H54 (cell line): ENCODE measurements around the gene C10orf71.

Source experiments
- DNase-seq: peaks from one replicate; pipeline ENCODE4 v3.0.0; 2011; ENCODE audit warnings: low spot score, mixed read lengths; ENCODE audit not compliant: insufficient read length
- FAIRE-seq: peaks from 3 replicates; lab custom pipeline; 2011; peaks lifted over from hg19 to GRCh38; lab: Jason Lieb, UNC
- POLR2A ChIP-seq: IDR thresholded peaks from 2 replicates; pipeline ENCODE4 v1.6.1; 2011; ENCODE audit warnings: low read depth, mild to moderate bottlenecking, low read length

The C10orf71 gene

DNA sequence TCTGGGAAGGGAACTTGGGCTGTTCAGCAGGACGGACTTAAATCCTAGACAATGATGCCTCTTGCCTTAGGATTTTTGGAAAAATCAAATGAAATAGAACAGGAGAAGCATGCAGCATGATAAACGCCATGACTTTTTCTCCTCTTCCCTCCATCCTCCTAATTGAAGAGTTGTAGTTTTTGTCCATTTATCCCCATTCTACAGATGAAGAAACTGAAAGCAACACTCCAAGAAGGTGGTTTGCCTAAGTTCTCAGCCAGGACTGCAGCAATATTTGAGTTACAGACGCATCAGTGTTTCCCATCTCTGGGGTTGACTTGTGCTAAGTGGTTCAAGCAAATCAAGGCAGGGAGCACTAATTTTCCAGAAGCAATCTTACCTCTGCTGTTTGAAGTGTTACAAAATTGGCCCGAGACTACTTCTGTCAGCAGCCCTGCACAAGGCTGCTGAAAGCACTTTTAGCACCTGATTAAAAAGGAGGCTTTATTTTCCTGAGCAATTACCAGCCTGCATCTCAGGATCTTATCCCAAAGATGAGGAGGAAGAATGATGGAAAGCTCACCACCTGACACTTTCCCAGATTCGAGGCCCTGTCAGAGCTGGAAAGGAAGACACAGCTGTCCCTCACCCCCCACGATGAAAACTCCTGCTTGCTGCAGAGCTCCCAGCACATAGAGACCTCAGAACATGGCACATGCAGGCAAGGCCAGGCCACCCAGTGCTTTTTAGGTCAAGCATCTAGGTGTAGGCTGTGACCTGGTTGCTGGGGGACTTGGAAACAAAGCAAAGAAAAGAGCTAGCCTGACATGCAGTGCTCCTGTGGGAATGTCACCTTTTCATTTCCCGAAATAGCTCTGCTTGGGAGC, 19.7 kb upstream of the C10orf71 start:
- no peak for TF ChIP-seq POLR2A
- FAIRE-seq (no peak), DNase-seq (no peak)

DNA sequence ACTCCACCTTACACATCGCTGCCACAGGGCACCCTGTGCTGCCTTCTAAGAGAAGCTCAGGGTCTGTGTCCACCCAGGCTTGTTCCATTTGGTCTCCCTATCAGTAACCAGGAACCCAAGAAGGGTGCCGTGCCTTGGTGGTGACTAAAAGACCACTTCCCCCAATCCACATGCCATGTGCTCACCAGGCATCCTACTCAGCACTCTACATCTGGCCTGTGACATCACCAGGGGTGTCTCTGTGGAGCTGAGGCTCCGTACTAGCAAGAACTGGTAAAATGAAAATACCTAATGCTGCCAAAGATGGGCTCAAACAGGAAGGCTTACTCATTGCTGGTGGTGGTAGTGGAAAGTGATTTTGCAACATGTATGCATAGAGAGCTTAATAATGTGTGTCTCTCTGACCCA, 19.0 kb upstream of the C10orf71 start:
- no peak for TF ChIP-seq POLR2A
- DNase-seq (no peak), FAIRE-seq (no peak)

DNA sequence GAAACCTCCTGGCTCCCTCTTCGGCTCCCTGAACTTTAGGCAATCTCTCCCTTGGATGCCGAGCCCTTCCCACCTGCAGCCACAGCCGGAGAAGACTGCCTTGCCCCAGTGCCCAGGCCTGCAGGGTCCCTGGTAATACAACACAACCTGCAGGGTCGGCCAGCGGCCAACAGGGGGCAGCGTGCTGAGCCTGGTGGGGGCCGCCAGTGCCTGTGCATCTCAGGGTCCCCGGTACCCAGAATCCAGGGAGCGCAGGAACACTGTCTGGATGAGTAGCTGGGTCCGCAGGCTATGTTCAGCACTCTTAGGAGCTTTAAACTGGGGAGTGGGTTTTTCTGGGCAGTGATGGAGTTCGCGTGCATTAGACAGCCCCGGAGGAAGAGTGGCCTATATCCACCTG, 17.5 kb upstream of the C10orf71 start:
- TF ChIP-seq POLR2A = no peak
- no peak for FAIRE-seq
- no peak for DNase-seq

DNA sequence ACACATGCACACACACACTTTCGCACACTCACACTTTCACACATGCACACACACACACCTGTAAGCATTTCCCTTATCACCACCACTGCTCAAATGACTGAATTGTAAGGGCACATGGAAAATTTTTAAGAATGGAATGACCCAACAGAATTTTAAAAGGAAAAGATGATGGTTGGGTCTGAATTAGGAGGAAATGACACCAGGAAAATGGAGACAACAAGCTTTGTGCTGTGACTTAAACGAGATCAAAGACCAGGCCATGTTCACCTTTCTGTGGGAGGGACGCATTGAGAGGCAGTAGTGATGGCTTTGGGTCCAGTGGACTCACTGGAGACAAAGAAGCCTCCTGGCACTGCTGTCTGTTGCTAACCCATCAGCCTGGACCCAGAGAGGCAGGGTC, 16.7 kb upstream of the C10orf71 start:
- no peak for DNase-seq
- FAIRE-seq = no peak
- no peak for TF ChIP-seq POLR2A

DNA sequence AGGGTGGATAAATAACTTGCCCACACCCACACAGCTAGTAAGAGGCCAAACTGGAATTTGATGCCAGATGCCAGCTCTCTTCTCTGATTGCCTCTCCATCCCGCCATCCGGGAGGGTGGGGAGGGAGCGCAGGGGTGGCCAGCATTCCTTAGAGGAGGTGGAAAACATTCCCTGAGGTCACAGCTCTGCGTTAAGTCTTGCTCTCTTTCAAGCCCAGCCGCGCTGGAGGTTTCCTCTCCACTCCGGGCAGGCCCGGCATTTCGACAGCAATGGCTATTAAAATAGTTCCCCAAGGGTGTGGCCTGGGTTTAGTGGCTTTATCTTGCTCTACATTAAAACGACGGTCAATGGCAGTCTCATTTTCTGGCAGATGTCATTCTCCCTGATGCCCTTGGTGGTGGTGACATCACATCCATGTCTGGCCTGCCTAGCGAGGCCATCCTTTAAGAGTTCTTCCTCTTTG, 16.1 kb upstream of the C10orf71 start:
- DNase-seq = no peak
- no peak for TF ChIP-seq POLR2A
- FAIRE-seq = no peak

DNA sequence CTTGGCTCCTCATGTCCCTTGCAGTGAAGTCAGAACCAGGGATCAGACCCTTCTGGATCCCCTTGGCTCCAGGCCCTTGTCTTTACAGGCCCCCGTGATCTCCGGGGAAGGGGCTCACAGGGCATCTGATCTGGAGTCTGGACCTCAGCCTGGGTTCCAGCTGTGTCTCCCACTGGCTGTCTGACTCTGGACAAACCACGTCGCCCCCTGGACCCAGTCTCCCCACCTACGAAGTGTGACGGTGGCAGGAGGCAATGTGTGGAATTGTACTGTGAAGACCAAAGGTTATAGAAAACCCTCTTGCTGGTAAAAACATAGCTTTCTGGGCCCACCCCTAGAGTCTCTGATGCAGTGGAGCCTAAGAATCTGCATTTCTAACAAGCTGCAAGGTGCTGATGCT, 15.5 kb upstream of the C10orf71 start:
- FAIRE-seq = no peak
- no peak for TF ChIP-seq POLR2A

DNA sequence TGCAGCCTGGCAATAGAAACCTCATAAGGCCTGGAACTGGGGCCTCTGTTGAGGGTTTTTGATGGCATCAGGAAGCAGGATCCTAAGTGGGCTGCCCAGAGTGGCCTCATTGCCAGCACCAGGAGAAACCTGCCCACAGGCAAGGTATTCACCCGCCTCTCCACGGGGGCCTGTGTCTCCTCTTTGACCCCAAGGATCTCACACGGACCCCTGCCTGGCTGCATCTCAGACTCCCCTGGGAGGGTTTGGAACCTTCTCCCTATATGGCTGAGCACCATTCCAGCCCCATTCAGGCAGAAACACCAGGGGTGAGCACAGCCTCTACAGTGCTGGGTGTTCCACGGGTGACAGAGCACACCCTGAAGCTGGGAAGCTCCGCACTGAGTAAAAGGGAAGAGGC, 14.6 kb upstream of the C10orf71 start:
- DNase-seq = no peak
- TF ChIP-seq POLR2A = no peak
- no peak for FAIRE-seq

More for the DNA sequence above, 15.5 kb upstream of the C10orf71 start:
- DNase-seq = no peak

DNA sequence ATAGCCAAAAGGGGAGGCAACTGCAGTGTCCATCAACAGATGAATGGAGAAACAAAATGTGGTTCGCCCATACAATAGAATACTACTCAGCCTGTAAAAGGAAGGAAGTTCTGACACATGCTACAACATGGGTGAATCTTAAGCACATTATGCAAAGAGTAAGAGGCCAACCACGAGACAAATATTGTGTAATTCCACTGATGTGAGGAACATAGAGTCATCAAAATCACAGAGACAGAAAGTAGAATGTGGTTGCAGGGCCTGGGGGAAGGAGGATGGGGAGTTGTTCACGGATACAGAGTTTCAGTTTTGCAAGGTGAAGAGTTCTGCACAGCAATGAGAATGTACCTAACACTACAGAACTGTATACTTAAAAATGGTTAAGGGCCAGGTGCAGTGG, 13.7 kb upstream of the C10orf71 start:
- TF ChIP-seq POLR2A = no peak
- no peak for FAIRE-seq
- no peak for DNase-seq

DNA sequence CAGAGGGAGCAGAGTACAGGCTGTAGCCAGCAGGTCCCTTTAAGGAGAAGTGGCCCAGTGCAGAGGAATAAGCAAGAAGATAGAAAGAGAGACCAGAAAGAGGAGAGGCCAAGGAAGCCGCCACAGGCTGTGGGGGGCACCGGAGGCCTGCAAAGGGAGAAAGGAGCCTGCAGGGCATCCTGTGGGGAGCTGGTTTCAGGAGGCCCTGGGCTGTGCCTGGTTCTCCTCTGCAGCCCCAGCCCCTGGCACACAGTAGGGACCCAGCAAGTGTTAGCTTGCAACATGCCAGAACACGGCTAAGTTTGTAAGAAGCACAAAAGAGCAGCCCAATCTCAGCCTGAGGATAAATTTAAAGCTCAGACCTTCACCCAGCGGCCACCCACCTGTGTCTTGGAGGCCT, 12.3 kb upstream of the C10orf71 start:
- DNase-seq (no peak), FAIRE-seq (no peak)
- no peak for TF ChIP-seq POLR2A

DNA sequence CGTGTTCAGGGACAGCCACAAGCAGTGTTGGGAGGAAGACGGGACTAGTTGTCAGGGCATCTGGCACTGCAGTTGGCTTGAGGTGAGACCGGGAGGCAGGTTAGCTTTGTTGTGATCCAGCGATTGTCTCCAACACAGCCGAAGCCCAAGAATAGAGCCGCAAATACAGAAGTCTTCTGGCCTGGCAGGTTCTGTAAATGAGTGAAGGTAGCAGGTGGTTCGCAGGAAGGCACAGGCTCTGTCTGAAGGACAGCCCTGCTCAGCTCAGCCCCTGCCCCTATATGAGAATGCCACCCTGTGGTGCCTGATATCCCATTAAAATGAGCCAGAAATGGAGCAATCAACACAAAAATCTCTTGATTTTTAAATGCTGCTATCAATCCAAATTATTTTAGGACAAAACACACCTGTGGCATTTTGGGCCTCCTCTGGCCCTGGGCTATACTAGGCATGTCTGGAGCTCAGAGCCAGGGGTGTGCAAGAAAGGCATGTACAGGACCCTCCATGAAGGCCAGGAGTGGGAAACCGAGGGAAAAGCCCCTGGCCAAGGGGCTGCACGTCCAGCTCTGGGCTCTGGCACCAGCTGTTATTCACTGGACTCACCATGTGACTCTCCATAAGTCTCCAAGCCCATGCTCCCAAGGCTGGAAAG, 11.2 kb upstream of the C10orf71 start:
- DNase-seq = no peak
- TF ChIP-seq POLR2A = no peak
- no peak for FAIRE-seq

DNA sequence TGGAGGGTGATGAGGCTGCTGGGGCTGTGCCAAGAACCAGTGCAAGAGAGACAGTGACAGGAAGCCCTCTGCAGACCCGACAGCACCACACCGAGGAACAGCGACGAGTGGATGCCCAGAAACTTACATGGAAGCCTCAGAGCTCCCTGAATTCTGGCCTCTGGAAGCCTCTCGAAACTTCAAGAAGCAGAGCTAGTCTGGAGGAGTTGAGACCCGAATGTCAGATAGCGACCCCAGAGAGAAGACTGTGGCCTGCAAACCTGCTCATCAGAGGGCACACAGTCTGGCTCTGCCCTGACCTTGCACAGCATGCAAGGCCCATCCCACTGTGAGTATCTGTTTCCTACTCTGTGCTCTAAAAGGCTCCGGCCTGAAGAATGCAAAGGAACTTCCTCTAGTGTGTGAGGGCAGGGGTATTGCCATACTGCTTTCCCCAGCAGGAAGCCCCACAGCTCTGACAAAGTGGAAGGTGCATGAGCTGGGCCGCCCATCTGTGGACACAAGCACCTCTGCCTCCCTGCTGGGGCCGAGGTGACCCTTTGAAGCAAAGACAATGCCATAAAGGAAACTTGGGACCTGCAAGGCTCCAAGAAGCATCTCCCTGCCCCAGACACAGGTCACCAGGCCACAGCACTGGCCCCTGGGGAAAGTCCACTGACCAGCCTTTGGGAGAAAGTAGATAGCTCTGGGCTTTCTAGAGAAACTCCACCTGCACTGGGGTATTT, 10.5 kb upstream of the C10orf71 start:
- DNase-seq (no peak), FAIRE-seq (no peak)
- no peak for TF ChIP-seq POLR2A

DNA sequence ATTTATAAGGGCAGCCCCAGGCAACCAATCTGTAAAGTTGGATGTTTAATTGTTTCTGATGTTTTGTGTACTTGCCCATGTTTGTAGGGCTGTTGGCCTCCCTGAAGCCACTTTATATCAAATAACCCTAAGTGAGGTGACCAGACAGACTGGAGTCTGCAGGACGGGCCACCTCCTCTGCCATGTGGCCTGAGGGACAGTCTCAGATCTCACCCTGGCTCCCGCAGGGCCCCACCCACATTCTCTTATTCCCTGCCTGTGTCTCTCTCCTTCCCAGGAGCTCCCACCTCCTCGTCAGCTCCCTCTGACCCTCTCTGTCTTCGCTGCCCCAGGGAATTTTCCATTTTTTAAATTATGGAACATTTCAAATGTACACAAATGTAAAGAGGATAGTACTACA, 9.5 kb upstream of the C10orf71 start:
- DNase-seq = no peak
- TF ChIP-seq POLR2A = no peak
- FAIRE-seq = no peak

DNA sequence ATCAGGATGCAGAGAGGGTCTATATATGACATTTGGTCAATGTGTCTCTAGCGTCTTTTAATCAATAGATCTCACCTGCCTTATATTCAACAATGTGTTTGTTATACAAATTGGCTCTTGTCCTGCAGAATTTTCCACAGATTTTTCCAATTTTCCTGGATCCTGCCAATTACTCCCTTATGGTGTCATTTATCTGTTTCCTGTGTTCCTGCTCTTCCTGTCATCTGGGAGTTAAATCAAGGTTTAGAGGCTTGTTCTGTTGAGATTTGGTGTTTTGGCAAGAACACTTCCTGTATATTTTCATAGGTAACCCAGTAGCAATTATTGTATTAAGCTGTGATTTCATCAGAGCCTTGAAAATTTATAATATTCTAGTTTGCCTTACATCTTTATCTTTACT, 8.8 kb upstream of the C10orf71 start:
- TF ChIP-seq POLR2A = no peak
- DNase-seq (no peak), FAIRE-seq (no peak)

DNA sequence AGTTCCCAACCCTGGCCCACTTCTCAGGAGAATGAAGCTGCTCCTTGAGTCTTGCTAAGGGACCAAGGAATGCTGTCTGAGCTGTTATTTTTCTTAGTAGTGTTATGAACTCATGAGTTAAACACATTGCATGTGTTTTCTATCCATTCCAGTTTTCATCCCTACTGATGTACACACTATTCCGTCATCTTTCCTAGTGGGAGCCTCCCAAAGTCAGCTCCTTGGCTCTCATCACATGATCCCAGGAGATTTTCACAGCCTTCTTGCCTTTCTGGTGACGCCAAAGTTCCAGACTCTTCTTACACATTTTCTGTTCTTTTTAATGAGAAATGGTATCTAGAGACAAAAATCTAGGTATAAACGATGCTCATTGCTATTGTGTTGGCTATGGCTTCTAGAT, 8.4 kb upstream of the C10orf71 start:
- FAIRE-seq (no peak), DNase-seq (no peak)
- no peak for TF ChIP-seq POLR2A
